NCI-H187 treated with DMSO at 0.1 percent for 48 hours (cell line): ENCODE data around the gene STK16.

Experiments used
- DNase-seq: peaks from one replicate; lab custom pipeline; 2025; lab: John Stamatoyannopoulos, UW

Gene STK16

DNA sequence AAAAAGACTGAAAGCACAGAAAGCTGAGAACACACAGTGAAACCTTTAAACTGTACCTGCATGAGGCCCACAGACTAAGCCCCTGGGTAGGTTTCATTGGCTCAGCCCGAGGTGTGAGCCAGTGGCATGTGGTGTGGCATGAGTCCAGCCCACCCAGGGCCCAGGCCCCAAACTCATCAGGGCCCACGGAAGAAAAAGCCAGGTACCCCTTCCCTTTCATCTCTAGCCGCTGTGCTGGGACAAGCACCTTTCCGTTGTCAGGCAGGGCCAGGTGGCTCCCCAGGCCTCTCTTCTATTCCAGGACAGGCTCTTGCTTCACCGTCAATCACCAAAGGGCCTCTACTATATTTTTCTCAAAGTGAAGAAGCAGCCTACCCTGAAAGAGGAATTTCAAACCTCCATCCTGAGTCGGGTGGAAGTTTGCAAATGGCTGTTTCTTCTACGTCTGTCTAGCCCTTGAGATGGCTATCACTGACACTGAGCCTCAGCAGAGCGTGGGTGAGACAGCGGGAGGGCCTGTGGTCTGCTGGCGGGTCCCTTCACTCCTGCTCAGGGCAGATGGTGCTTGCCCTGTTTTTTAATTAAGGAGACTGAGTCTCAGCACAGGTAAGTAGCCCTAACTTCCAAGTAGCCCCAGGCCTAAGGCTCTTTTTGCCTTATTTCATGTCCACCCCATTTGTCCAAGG, 42.4 kb downstream of the STK16 start:
- no peak for DNase-seq

- no peak for DNase-seq
Measured at GRCh38 chr2:219289195-219289536, 43.9 kb downstream of the STK16 start.

DNA sequence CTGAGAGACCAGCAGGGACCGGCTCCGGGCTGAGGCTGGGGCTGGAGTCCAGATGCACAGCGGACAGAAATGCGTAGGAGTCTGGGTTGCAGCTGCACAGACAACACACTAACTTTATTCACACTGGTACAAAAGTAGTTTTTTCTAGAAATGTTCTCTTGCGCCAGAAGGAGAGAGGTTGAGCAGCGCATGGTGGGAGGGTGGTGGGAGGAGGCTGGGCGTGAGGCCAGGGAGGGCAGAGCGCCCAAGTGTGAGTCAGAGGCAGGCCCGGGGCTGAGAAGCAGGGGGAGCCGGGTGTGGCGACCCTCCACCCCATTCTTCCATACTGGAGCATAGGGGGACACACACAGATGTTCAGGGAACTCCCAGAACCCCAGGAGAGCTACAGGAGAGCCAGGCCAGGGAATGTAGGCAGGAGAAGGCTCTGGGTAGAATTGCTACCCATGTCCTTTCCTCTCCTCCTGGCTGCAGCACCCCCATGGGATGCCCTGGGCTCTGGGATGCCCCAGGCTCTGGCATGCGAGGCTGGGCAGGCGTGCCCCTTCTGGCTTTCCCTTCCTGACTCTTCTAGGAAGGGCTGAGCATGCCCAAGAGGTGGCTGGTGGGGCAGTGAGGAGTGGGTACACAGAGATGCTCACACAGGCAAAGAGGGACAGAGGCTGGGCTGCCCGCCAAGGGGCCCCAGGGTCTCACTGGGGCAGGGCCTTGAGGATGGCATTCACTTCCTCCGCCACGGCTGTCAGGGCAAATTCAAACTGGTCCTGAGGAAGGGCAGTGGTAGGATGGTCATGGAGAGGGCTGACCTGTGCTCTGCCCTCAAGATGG, 44.5 kb downstream of the STK16 start:
- no peak for DNase-seq

GRCh38 chr2:219290381-219291171, 45.3 kb downstream of the STK16 start:
- DNase-seq: no peak

- no peak for DNase-seq
Measured at GRCh38 chr2:219291394-219291793, 46.1 kb downstream of the STK16 start.

DNA sequence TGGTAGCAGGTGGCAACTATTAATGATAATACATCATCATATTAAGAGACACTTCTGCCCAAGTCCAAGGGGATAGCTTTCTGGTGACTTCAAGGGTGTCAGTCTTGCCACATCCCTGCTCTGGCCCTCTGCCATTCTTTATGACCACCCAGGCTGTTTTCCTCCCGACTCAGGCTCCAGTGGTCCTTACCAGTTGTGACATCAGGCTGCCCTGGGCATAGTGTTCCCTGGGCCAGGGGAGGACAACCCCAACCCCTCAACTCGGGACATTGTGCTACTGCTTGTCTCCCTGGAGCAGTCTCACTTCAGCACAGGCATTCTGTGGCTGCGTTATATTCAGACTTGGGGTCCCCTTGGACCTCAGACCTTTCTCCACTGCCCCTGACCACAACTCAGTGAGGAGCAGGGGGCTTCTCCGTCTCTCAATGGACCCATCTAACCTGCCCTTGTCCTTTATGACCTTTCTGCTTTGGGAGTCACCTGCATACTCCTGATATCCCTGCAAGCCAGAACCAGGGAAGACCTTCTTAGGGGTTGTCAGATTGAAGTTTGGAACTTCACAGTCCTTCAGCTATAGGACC, 46.7 kb downstream of the STK16 start:
- DNase-seq: no peak

- DNase-seq: no peak
Measured at GRCh38 chr2:219292616-219293015, 47.3 kb downstream of the STK16 start.

DNA sequence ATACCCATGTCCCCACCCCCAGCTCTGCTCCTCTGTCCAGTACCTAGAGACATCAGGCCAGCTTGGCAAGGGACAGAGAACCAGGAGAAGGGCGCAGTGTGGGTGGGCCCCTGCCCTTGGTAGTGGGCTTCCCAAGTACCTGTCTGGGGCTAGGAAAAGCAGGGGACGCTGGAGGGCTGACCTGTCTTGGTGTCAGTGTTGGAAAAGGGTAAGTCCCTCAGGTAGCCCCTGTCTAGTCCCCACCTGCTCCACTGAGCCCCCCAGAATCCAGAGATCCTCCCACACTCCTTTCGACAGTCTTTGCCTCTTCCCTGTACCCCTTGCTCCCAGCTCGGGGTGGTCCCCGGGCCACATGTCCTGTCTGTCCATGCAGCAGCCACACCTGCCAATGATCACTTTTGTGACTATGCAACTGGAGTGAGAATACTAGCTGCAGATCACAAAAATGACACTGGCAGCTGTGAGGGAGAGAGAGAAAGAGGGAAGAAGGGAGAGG, 48.5 kb downstream of the STK16 start:
- DNase-seq: no peak

DNA sequence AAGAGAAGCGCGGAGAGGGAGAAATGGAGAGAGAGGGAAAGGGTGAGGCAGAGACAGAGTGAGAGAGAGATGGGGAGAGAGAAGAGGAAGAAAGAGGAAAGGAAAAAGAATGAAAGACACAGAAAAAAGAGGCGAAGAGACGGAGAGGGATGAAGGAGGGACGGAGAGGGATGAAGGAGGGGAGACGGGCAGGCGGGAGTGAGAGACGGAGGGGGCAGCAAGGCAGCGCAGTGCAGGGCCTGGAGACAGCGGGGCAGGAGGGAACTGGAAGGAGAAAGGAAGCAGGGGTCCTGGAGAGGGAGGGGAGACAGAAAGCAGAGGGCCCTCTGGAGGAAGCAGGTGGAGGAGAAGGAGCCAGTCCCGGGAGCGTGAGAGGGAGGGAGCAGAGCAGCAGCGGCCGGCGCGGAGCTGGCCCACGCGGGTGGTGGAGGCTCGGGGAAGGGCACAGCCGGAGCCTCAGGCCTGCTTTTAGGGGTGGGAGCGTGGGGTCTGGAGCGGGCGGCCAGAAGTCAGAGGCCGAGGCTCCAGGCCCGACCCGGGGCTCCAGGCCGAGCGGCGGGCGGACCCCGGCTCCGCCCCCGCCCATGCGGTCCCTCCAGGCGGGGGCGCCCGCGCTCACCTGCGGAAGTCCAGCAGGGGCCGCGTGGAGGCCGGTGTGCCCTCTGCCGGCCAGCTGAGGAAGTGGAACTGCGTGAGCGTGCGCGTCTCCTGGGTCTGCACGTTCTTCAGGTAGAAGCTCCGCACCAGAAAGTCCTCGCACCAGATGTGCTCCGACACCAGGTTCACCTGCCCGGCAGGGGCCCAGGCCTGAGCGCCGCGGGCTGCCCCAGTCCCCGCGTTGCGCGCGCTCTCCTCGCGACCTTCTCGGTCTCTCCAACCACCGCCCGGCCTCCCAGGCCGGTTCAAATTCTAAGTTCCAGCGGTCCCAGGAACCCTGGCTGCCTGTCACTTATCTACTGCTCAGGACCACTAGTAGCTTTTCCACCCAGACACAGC, 49.4 kb downstream of the STK16 start:
- peak; percentile 2 for DNase-seq

GRCh38 chr2:219296142-219296541, 50.9 kb downstream of the STK16 start:
- no peak for DNase-seq

- DNase-seq: no peak
Measured at GRCh38 chr2:219296631-219297391, 51.5 kb downstream of the STK16 start.

- no peak for DNase-seq
Measured at GRCh38 chr2:219297766-219298456, 52.6 kb downstream of the STK16 start.

DNA sequence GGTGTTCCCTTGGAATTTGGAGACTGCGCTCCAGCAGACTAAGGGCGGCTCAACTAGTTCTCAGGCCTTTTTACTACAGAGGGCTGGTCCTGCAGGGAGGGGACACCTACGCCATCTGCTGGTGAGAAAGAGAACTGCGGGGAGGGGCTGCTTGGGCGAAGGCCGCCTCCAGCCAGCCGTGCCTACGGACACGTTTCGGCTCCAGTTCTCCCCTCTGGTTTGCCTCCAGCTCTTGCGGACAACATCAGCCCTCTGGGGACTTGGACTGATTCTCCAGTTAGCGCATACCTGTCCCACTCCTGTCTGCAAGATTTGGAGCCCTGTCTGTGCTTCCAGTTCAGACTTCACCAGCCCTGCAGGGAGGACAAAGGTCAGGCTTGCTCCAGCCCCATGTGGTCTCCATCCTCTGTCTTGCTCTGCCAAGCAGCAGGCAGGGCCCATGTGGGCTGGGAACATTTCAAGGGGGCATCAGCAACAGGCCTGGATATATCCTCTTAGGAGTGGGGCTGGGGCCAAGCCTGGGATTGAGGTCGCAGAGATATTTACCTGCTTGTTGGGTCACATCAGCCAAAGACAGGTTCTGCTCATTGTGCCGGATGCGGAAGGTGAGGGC, 53.6 kb downstream of the STK16 start:
- DNase-seq: peak; percentile 2

DNA sequence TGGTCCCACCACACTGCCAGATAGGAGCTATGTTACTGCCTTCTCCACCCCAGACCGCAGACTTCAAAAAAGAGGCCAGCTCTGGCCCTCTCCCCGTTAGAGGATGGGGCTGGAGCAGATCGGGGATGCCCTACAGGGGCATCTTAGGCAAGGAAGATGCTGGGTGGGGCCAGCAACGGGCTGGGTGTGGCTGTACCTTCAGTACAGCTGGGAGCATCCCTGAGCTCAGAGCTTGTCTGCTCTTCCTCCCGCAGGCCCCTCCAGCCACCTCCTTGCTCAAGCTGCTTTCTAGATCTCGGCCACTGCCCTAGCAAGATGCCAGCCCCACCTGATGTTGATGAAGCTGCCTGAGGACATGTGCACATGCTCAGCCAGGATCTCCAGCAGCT, 54.1 kb downstream of the STK16 start:
- no peak for DNase-seq
